Epidermal melanocyte (primary cell): ENCODE data around the gene SYNE3.

Experiments
- DNase-seq: peaks from one replicate; pipeline ENCODE4 v3.0.0; 2011; ENCODE audit warnings: low spot score; ENCODE audit not compliant: insufficient read length

Gene SYNE3

DNA sequence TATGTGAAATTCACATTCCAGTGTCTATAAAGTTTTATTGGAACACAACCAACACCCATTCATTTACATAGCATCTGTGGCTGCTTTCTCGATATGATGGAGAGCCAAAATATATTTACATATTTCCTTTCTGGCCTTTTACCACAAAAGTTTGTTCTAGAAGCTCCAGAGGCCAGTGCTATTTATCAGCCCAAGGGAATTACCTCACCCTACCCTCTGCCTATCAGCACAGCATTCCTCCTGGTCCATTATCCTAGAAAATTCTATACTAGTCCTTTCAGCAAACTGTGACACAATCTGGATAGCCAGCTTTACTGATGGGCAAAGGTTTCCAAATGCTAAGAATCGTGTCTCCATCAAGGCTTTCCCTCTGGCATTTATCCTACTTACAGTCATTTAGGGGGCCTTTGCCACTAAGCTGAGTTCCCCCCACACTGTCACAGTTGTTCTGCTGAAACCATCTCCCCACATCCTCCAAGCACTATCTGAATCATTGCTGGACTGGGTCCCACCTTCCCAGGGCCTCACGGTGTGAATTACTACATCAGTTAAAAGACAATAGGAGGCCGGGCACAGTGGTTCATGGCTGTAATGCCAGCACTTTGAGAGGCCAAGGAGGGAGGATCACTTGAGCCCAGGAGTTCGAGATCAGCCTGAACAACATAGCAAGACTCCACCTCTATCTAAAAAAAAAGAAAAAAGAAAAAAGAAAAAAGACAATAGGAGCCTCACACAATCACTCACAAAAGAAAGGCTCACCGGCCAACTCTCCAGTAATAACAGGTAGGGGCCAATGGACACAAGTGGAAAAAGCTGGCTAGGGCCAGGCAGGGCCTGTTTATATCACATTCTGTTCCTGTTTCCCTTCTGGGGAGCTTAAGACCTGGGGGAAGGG is 12.1 kb downstream of the SYNE3 start:
- no peak for DNase-seq

DNA sequence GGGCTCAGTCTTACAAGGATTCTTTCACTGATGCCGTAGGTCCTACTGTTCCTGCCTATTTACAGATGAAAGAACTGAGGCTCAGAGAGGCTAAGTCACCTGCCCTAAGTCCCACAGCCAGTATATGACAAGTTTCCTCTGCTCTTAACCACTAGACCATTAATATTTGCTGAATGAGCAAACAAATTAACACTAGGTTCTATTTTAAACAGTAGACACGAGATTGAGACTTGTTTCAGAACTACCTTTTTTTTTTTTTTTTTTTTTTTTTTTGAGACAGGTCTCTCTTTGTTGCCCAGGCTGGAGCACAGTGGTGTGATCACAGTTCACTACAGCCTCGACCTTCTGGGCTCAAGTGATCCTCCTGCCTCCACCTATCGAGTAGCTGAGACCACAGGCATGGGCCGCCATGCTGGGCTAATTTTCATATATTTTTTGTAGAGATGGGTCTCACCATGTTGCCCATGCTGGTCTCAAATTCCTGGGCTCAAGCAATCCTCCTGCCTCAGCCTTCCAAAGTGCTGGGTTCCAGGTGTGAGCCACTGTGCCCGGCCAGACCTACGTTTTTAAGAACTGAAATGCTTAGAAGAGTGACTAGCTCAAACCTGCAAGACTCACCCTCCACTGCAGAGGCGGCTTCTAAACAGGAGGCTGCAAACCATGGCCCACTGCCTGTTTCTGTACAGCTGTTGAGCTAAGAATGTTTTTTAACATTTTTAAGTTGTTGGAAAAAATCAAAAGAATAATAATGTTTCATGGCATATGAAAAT is 12.9 kb downstream of the SYNE3 start:
- DNase-seq, result no peak

DNA sequence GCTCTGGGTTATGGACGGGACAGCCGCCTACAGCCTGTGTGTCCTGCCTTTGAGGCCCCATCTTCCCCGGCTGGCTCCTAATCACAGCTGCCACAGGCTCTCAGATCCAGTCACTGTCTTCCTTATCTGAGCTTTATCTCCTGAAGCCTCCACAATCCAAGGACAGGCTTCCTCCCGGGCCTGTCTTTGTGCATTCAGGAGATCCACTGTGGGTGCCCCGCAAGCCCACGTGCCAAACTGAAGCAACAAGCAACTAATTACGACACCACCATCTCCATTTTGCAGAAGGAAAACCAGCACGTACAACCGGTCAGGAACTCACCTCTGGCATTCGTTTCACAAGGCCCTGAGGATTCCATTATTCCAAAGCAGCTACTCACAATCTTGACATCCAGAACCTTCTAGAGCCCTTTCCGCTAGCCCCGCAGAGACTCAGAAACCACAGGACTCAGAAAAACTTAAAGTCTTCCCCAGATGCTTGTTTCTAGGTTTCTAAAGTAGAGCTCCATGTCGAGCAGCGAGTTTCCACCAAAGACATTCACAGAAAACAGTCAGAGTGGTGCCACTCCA is 14.0 kb downstream of the SYNE3 start:
- DNase-seq, result no peak

DNA sequence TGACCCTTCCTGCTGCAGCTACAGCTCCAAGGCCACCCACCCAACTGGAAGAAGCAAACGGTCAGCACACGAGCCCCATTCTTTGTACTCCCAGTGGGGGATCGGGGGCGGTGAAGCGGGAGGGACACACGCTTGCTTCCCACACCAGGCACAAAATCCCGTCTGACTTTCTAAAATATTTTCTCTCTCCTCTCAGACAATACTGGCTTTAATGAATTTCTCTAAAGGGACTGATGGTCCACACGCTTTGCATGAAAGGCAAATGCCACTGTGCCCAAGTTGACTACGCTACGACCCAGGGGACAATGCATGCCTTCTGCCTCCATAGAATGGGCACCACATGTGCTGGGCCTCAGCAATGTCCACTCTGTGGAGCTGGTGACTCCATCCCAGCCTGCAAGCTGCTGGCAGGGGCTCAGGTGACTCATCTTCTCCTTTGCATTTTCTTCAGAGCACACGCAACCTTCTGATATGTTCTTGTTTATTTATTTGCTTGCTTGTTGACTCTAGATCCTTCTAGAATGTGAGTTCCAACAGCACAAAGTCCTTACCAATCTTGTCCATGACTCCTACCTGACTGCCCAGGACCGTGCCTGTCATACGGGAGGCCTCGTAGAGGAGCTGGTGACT is 15.6 kb downstream of the SYNE3 start:
- DNase-seq, result no peak

DNA sequence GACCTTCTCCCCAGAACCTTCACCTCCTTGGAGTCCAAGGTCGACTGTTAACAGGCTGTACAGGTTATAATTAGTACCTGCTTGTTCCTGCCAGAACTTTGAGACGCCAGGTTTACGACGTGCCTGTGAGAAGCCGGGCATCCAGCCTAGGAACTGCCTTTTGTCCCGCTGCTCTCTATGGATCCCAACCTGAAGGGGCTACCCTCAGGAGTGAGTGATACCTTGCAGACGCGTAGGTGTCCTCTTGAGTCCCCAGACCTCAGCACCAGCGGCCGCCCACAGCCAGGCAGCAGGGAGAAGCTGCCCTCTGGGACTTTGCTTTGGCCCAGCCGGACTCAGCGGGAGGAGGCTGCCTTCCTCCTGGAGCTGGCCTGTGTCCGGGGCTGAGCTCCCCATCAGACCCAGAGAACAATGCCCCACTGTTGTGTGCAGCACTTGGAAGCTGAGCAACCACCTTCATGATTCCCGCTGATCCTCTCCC is 16.2 kb downstream of the SYNE3 start:
- no peak for DNase-seq

DNA sequence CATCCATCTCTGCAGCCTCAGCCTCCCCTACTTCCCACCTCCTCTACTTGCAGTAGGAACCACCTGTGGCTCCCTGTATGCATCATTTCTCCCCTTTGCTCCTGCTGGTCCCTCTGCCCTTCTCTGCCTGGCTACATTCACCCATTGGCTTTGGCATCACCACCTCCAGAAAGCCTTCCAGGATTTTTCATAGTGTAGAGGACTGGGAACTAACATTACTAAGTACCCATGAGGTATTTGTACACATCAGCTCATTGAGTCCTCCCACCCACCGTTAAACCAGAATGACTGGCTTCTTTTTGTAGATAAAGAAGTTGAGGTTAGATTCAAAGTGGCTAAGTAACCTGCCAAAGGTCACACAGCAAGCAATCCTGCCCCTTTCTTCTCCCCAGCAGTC is 17.1 kb downstream of the SYNE3 start:
- DNase-seq, result no peak

GRCh38 chr14:95498622-95499353 is 17.7 kb downstream of the SYNE3 start:
- no peak for DNase-seq

- DNase-seq, result no peak
Measured at GRCh38 chr14:95497561-95498011, 18.9 kb downstream of the SYNE3 start.

DNA sequence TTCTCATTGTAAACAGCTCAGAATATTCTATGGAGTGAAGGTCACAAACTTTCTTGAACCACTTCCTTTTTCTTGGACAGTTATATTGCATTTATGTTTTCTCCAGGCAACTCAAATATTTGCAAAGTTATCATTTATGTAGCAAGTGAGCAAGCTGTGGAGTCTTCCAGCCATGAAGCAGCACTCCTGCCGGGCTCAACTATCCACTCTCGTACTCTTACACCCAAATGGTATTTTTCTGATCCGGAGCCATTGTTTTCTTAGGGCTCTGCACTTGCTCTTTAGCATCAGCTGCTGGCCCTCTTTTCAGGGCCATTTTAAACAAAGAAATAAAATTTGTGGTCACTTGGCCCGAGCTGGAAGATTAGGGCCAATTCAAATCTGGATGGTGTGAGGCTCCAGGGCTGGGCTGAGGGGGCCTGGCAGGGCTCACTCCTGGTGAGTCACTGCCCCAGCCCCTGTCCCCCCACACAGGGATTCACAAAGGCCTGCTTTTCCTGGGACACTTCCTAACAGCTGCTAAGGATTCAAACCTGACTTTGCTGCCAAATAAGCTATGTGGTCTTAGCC is 19.7 kb downstream of the SYNE3 start:
- no peak for DNase-seq

- no peak for DNase-seq
Measured at GRCh38 chr14:95496111-95496681, 20.3 kb downstream of the SYNE3 start.

DNA sequence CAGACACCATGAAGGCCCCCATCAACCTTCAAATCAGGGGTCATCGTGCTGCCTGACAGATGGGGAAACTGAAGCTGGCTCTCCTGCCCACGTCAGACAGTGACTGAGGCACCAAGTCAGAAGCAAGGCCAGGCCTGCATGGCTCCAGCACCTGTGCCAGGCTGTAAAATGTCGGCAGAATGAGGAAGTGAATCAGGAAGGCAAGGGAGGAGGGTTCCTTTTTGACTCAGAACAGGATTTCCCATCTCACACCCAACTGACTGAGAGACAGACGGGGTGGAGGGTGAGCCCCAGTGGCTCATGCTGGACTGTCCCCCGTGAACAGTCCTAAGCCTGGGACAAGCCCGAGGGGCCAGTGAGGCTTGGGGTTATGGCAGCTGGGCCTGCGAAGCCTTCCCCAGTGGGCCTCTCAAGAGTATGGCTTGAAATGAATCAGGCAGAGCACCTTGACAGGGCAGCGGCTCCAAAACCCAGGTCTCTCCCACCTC is 20.9 kb downstream of the SYNE3 start:
- no peak for DNase-seq

DNA sequence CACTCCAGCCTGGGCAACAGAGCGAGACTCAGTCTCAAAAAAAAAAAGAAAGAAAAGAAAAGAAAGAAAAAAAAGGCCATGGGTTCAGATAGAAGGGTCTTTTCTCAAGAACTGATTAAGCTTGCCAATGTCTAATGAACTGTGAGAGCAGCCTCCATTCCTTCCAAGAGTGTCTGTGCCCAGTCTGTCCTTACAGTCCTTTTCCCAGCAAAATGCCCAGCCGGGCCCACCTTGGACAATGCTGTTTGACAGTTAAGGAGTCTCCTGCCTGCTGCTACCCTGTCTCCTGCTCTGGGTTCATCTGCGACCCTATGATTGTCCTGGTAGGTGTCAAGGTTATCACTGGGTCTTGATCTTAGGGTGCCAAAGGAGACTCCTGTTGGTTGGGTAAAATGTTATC is 21.4 kb downstream of the SYNE3 start:
- no peak for DNase-seq

GRCh38 chr14:95494456-95494855 is 22.0 kb downstream of the SYNE3 start:
- DNase-seq, result no peak

DNA sequence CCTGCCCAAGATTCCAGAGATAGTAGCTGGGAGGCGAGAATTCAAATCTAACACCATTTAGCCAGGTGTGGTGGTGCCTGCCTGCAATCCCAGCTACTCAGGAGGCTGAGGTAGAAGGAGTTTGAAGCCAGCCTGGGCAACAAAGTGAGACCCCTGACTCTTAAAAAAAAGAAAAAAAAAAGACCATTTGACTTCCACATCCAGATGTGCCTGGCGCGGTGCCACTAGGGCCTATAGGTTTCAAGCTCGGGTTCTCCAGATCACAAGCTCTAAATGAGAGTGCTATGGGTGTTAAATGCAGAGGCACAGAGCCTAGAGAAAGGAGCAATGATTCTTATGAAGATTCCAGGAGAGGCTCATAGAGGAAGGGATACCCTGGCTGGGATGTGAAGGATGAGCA is 22.5 kb downstream of the SYNE3 start:
- no peak for DNase-seq

DNA sequence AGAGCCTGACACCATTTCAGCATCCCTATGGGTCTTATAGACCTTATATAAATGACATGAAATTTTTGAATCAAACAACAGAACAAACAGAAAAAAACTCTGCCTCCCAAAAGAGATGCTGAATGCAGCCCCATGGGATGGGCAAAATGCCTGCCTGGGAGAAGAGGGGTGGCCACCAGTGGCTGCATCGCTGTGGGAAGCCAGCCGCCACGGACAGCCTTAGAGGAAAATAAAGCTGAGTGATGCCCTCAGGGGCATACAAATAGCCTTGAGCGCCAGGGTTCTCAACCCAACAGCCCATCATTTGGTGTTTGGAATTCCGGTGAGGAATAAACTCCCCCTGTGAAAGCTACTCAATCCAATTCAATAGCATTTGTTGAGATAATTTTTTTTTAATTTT is 22.9 kb downstream of the SYNE3 start:
- no peak for DNase-seq

DNA sequence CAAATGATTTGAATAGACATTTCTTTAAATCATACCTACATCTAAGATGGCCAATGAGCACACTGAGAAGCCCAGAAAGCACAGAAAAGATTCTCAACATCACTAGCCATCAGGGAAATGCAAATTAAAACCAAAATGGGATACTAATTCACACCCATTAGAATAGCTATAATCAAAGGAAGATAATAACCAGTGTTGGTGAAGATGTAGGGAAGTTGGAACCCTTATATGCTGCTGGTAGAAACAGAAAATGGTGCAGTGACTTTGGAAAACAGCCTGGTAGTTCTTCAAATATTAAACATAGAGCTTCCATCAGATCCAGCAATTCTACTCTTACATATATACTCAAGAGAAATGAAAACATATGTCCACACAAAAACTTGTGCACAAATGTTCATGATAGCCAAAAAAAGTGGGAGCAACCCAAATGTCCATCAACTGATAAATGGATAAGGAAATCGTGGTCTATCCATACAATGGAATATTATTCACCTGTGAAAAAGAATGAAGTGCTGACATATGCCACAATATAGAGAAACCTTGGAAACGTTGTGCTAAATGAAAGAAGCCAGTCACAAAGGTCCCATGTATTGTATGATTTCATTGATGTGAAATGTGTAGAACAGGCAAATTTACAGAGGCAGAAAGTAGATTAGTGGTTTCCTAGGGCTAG is 24.4 kb downstream of the SYNE3 start:
- DNase-seq, result no peak

DNA sequence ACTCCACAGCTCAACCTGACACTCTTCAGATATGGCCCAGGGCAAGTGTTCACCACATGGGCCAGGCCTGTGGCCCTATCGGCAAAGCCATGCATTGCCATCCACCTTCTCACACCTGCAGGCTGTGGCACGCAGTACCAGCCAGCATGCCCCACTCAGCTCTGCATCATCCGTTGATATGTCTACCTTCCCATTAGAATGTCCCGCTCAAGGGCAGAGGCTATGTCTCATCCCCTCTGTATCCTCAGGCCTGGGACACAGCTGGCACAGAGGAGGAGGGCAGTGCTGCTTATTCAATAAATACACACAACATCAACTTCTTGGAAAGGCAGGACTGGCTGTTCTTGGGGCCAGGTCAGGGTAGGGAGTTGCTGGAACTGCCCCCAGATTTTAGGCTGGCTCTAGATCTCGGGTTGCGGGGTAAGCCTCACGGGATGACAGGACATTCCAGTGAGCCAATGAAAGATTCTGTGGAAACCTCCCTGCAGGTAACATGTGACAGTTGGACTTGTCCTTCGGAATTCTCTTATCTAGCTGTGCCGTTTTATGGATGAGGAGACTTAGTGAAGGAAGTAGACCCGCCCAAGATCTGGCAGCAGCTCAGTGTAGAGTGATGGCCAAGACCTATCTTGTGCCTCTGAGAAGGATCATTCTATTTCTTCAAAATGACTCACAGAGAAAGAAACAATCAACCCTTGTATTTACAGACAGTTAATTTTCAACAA is 25.6 kb downstream of the SYNE3 start:
- no peak for DNase-seq

DNA sequence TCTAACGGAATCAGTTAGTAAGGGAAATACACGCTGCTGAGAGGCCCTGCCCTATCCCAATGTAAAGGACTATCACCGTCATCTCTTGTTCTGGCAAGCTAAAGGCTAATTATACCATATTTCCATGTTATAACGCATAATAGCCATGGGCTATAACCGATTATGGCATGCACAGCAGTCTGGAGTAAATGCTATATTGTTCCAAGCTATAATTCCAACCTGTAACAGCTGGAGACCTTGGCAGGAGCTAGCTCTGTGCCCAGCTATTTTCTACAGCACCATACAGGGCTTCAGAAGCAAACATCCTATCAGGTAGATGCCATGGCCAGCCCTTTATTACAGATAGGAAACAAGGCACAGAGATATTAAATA is 26.3 kb downstream of the SYNE3 start:
- no peak for DNase-seq
